MM.1S (cell line): ENCODE results near the gene NSF.

ENCODE experiments used
- DNase-seq: peaks from one replicate; pipeline ENCODE4 v3.0.0-alpha.2; 2015
- H2AFZ ChIP-seq: fragments of 300-600 bp; sonication (generic); 2 replicates; pipeline ENCODE4 v1.6.0; 2016; ENCODE audit warnings: antibody characterized with exemption, low read length
- H3F3A ChIP-seq: fragments of 300-600 bp; sonication (generic); 2 replicates; pipeline ENCODE4 v1.6.1; 2016; ENCODE audit warnings: mild to moderate bottlenecking, antibody characterized with exemption, low read length, moderate library complexity, mixed read lengths; ENCODE audit not compliant: insufficient read depth
- H3K27ac ChIP-seq: fragments of 300-600 bp; sonication (generic); 2 replicates; pipeline ENCODE4 v1.5.1; 2016; ENCODE audit warnings: mild to moderate bottlenecking, low read length
- H3K27me3 ChIP-seq: fragments of 300-600 bp; sonication (generic); replicated peaks from 2 replicates; pipeline ENCODE4 v1.6.0; 2016; ENCODE audit warnings: low read length; ENCODE audit not compliant: insufficient read depth
- H3K36me3 ChIP-seq: fragments of 300-600 bp; sonication (generic); replicated peaks from 2 replicates; pipeline ENCODE4 v1.6.1; 2016; ENCODE audit warnings: mild to moderate bottlenecking, low read length, mixed read lengths; ENCODE audit not compliant: insufficient read depth
- H3K4me1 ChIP-seq: fragments of 300-600 bp; sonication (generic); 2 replicates; pipeline ENCODE4 v1.6.1; 2016; ENCODE audit warnings: low read length, mixed read lengths
- H3K4me2 ChIP-seq: fragments of 300-600 bp; sonication (generic); 2 replicates; pipeline ENCODE4 v1.6.0; 2016; ENCODE audit warnings: low read depth, low read length
- H3K4me3 ChIP-seq: fragments of 300-600 bp; sonication (generic); 2 replicates; pipeline ENCODE4 v1.5.1; 2016; ENCODE audit warnings: low read length, mixed read lengths
- H3K79me2 ChIP-seq: fragments of 300-600 bp; sonication (generic); 2 replicates; pipeline ENCODE4 v1.6.1; 2016; ENCODE audit warnings: mixed run types, low read length, mixed read lengths
- H3K9ac ChIP-seq: fragments of 300-600 bp; sonication (generic); 2 replicates; pipeline ENCODE4 v1.6.1; 2016; ENCODE audit warnings: low read length, mixed read lengths
- H3K9me2 ChIP-seq: fragments of 300-600 bp; sonication (generic); replicated peaks from 2 replicates; pipeline ENCODE4 v1.6.1; 2016; ENCODE audit warnings: mild to moderate bottlenecking, low read length, mixed read lengths; ENCODE audit not compliant: insufficient read depth
- H3K9me3 ChIP-seq: fragments of 300-600 bp; sonication (generic); replicated peaks from 2 replicates; pipeline ENCODE4 v1.6.1; 2016; ENCODE audit warnings: mild to moderate bottlenecking, low read length, mixed read lengths; ENCODE audit not compliant: insufficient read depth
- H4K20me1 ChIP-seq: fragments of 300-600 bp; sonication (generic); 2 replicates; pipeline ENCODE4 v1.6.1; 2016; ENCODE audit warnings: mild to moderate bottlenecking, low read length, moderate library complexity, mixed read lengths; ENCODE audit not compliant: insufficient read depth
- EZH2 ChIP-seq: fragments of 300-600 bp; sonication (generic); optimal IDR thresholded peaks from 2 replicates; pipeline ENCODE3; 2017; ENCODE audit warnings: low read depth, mild to moderate bottlenecking, antibody characterized with exemption, low read length, mixed read lengths
- EZH2phosphoT487 ChIP-seq: fragments of 300-600 bp; sonication (generic); IDR thresholded peaks from 2 replicates; pipeline ENCODE4 v1.6.1; 2018; ENCODE audit warnings: antibody characterized with exemption, low read length
- TF ChIP-seq, protein P1 (sequence below): fragments of 300-600 bp; sonication (generic); IDR thresholded peaks from 2 replicates; pipeline ENCODE4 v1.5.1; 2016; ENCODE audit warnings: antibody characterized with exemption, low read length, mixed read lengths

NSF gene

DNA sequence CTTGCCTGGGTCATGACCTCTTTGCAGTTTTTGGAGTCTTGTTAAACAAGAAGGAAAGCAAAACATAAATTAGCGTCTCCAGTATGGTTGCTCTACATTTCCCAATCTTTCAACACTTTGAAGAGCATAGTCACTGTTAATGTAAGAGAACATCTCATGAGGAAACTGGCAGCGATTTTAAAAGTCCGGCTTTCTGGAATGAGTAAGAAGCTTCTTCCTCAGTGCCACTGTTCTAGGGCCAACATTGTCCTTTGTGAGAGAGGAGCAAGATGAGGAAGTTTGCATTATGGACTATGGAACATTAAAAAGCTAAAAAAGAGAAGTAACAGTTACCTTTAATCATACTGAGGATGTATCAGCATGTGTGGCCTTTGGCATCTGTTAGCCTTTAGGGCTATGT is 154.9 kb downstream of the NSF start:
- no peak overlapping the region for H3K4me3 ChIP-seq
- H2AFZ ChIP-seq, result no peak overlapping the region
- H3K27ac ChIP-seq, result no peak overlapping the region
- no peaks in the 10 kb centered on the region for H3F3A ChIP-seq
- no peaks in the 10 kb centered on the region for H3K27me3 ChIP-seq
- no peak overlapping the region for H3K9ac ChIP-seq
- no peaks in the 10 kb centered on the region for H3K4me1 ChIP-seq
- no peak overlapping the region for H3K4me2 ChIP-seq
- H4K20me1 ChIP-seq, result no peaks in the 10 kb centered on the region
- TF ChIP-seq EZH2, result no peak
- TF ChIP-seq, protein P1, sequence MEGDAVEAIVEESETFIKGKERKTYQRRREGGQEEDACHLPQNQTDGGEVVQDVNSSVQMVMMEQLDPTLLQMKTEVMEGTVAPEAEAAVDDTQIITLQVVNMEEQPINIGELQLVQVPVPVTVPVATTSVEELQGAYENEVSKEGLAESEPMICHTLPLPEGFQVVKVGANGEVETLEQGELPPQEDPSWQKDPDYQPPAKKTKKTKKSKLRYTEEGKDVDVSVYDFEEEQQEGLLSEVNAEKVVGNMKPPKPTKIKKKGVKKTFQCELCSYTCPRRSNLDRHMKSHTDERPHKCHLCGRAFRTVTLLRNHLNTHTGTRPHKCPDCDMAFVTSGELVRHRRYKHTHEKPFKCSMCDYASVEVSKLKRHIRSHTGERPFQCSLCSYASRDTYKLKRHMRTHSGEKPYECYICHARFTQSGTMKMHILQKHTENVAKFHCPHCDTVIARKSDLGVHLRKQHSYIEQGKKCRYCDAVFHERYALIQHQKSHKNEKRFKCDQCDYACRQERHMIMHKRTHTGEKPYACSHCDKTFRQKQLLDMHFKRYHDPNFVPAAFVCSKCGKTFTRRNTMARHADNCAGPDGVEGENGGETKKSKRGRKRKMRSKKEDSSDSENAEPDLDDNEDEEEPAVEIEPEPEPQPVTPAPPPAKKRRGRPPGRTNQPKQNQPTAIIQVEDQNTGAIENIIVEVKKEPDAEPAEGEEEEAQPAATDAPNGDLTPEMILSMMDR, result no peak
- TF ChIP-seq EZH2phosphoT487, result no peak
- DNase-seq, result no peak
- H3K9me2 ChIP-seq, result no peaks in the 10 kb centered on the region
- no peaks in the 10 kb centered on the region for H3K79me2 ChIP-seq
- no peaks in the 10 kb centered on the region for H3K9me3 ChIP-seq
- H3K36me3 ChIP-seq, result no peaks in the 10 kb centered on the region

DNA sequence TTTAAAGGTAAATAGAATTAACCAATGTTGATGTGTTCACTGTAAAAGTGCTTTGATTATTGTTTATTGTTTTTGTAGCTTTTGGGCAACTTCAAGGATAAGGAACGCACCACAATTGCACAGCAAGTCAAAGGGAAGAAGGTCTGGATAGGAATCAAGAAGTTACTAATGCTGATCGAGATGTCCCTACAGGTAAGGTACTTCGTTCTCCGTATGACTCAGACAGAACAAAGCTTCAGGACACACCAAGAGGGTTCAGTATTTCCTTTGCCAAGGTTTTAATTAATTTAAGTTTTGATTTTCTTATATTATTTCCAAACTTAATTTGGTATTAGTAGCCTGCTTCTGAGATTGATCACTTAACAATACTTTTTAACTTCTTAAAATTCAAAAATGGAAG is 161.0 kb downstream of the NSF start:
- TF ChIP-seq, protein P1, result no peak
- TF ChIP-seq EZH2 (no peak), EZH2phosphoT487 (no peak)
- Histone ChIP-seq H3K4me2 (no peak overlapping the region), H3K4me1 (no peaks in the 10 kb centered on the region), H4K20me1 (no peaks in the 10 kb centered on the region), H3K4me3 (no peak overlapping the region), H3K79me2 (no peaks in the 10 kb centered on the region), H3K27me3 (no peaks in the 10 kb centered on the region), H3F3A (no peaks in the 10 kb centered on the region), H2AFZ (no peak overlapping the region), H3K27ac (no peak overlapping the region), H3K9me2 (no peaks in the 10 kb centered on the region), H3K9me3 (no peaks in the 10 kb centered on the region), H3K9ac (no peak overlapping the region), H3K36me3 (no peaks in the 10 kb centered on the region; the same call in 1 of the 2 replicates)
- DNase-seq, result no peak

DNA sequence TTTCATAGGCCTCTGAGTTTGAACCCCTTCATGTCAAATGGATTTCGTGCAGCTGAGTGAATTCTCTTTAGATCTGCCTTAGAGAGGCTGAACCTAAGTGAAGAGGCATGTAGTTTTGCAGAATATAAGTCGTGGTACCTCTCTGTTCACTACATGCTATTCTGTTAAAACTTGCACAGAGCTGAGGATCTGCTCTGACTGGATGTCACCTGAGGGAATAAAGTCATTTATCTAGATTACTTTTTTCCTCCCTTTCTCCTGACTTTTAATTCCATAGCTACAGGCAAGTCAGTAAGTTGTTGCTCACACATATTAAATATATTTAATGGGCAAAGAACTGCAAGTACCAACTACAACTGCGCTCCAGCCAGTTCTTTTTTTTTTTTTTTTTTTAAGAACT is 163.3 kb downstream of the NSF start:
- Histone ChIP-seq H2AFZ (no peak overlapping the region), H3K9ac (no peak overlapping the region), H3K79me2 (no peaks in the 10 kb centered on the region), H3F3A (no peaks in the 10 kb centered on the region), H3K4me1 (no peaks in the 10 kb centered on the region), H3K27me3 (no peaks in the 10 kb centered on the region), H3K36me3 (no peaks in the 10 kb centered on the region; the same call in 1 of the 2 replicates), H4K20me1 (no peaks in the 10 kb centered on the region), H3K4me3 (no peak overlapping the region), H3K4me2 (no peak overlapping the region), H3K9me2 (no peaks in the 10 kb centered on the region), H3K27ac (no peak overlapping the region), H3K9me3 (no peaks in the 10 kb centered on the region)
- no peak for DNase-seq
- no peak for TF ChIP-seq EZH2phosphoT487
- no peak for TF ChIP-seq EZH2
- TF ChIP-seq, protein P1, result no peak
